Esophagus muscularis mucosa (tissue), 4 donors: ENCODE measurements around the gene AFAP1. TPM values are rescaled to one million over a fixed set of nuclear protein-coding genes. Genes with fewer than 3 reads are reported as not detected.

Experiments
- DNase-seq: peaks from one replicate; pipeline ENCODE4 v3.0.0-alpha.2; 2017; ENCODE audit errors: extremely low spot score
- H3K27ac ChIP-seq, 4 donors: fragments of 200-600 bp; sonication (generic); replicated peaks in 1 of 4; 1 replicate in 3 of 4; 2 replicates in 1 of 4; pipeline ENCODE4 v1.5.1; 2016 to 2019; ENCODE audit warnings: mild to moderate bottlenecking in 1 of 4
- H3K27me3 ChIP-seq, 4 donors: fragments of 200-600 bp; sonication (generic); one replicate each; pipeline versions ENCODE4 v1.5.1 to v1.6.0; 2016 to 2019
- H3K36me3 ChIP-seq, 4 donors: fragments of 200-600 bp; sonication (generic); one replicate each; pipeline ENCODE4 v1.5.1; 2016 to 2019
- H3K4me1 ChIP-seq, 4 donors: fragments of 200-600 bp; sonication (generic); one replicate each; pipeline ENCODE4 v1.5.1; 2016 to 2019
- H3K4me3 ChIP-seq, 4 donors: fragments of 200-600 bp; sonication (generic); 1 replicate in 2 of 4; 2 replicates in 2 of 4; pipeline ENCODE4 v1.5.1; 2016 to 2019; ENCODE audit warnings: mild to moderate bottlenecking in 4 of 4, moderate library complexity in 1 of 4
- H3K9me3 ChIP-seq, 4 donors: fragments of 200-600 bp; sonication (generic); 1 replicate in 3 of 4; 2 replicates in 1 of 4; pipeline ENCODE4 v1.5.1; 2016 to 2019
- CTCF ChIP-seq, 3 experiments: fragments of 200-600 bp in 2 of 3; fragments of 450-650 bp in 1 of 3; sonication (generic) in 2 of 3; IDR thresholded peaks; one replicate each; pipeline ENCODE4 v1.5.1; 2017 to 2019; ENCODE audit warnings: antibody characterized with exemption in 3 of 3, mild to moderate bottlenecking in 2 of 3, moderate library complexity in 1 of 3
- EP300 ChIP-seq: sonication (generic); formaldehyde crosslinking; IDR thresholded peaks from one replicate; pipeline ENCODE4 v1.6.1; 2017; ENCODE audit warnings: antibody characterized with exemption
- POLR2A ChIP-seq: fragments of 450-650 bp; IDR thresholded peaks from one replicate; pipeline ENCODE4 v1.6.1; 2017; ENCODE audit warnings: antibody characterized with exemption, moderate library complexity, mild to moderate bottlenecking, low read depth
- POLR2AphosphoS5 ChIP-seq, 2 donors: sonication (generic); formaldehyde crosslinking; IDR thresholded peaks; one replicate each; pipeline ENCODE4 v1.6.1; 2017; ENCODE audit warnings: antibody characterized with exemption in 2 of 2
- WGBS: methylation state at CpG from one replicate; pipeline ENCODE4 v1.1.5; 2018; 5-methylcytosine and 5-hydroxymethylcytosine counted together
- intact Hi-C: fragments of 100-400 bp; cut with DNase I; formaldehyde crosslinking; loops from one replicate; pipeline ENCODE4 v1.15.1; 2023
- total RNA-seq, 4 donors: library from RNA; depleted of rRNA; stranded (reverse); fragments of >200 nt; gene quantifications; one replicate each; pipeline versions ENCODE4 v1.1.0 to v1.2.1, GENCODE V29; 2016

Gene AFAP1
- total RNA-seq, 4 donors from 2014 or later: 37.8 to 71.3 (median 50.9) TPM

GRCh38 chr4:7781366-7781765 lies 158.3 kb downstream of the AFAP1 start:
- Histone ChIP-seq H3K36me3 (peaks cover 20 to 63% (median 31%) of the 10 kb centered on the region in 4 donors), H3K27me3 (no peaks in the 10 kb centered on the region), H3K27ac (peak overlapping the region in 2 of 4 donors; percentile 18 to 39), H3K4me3 (no peak overlapping the region), H3K9me3 (no peaks in the 10 kb centered on the region), H3K4me1 (peaks cover 23 to 60% (median 54%) of the 10 kb centered on the region in 4 donors)
- DNase-seq: no peak
- intact Hi-C loops: no loop called here
- TF ChIP-seq EP300: no peak
- WGBS: 69% methylated on average over 13 of the region's 13 CpGs

- H3K27ac ChIP-seq: peak overlapping the region in 2 of 4 donors; percentile 18 to 83
- no peaks in the 10 kb centered on the region for H3K27me3 ChIP-seq
- intact Hi-C loops: no loop called here
- no peak for TF ChIP-seq POLR2A
- WGBS: 77% methylated on average over 5 of the region's 5 CpGs
- peaks cover 20 to 63% (median 29%) of the 10 kb centered on the region in 4 donors for H3K36me3 ChIP-seq
- H3K4me3 ChIP-seq: no peak overlapping the region
- no peak for DNase-seq
- no peaks in the 10 kb centered on the region for H3K9me3 ChIP-seq
- H3K4me1 ChIP-seq: peaks cover 23 to 60% (median 54%) of the 10 kb centered on the region in 4 donors
Measured at GRCh38 chr4:7780751-7781348, 158.8 kb downstream of the AFAP1 start.

GRCh38 chr4:7779432-7779768 lies 160.3 kb downstream of the AFAP1 start:
- 42% methylated on average over 5 of the region's 5 CpGs for WGBS
- TF ChIP-seq POLR2A (no peak), EP300 (no peak), POLR2AphosphoS5 (IDR thresholded peaks at IDR 0.05) (peak in 1 of 2 donors; percentile 4)
- DNase-seq: no peak
- intact Hi-C loops: no loop called here
- H3K4me3 ChIP-seq: peak overlapping the region; percentile 7 to 54 (median 39)
- peaks cover 23 to 59% (median 54%) of the 10 kb centered on the region in 4 donors for H3K4me1 ChIP-seq
- H3K9me3 ChIP-seq: no peaks in the 10 kb centered on the region
- peaks cover 22 to 61% (median 23%) of the 10 kb centered on the region in 4 donors for H3K36me3 ChIP-seq
- H3K27ac ChIP-seq: peak overlapping the region; percentile 9 to 83 (median 78)
- no peaks in the 10 kb centered on the region for H3K27me3 ChIP-seq

- intact Hi-C loops: no loop called here
- peak overlapping the region; percentile 7 to 54 (median 39) for H3K4me3 ChIP-seq
- TF ChIP-seq POLR2A (no peak), EP300 (no peak), POLR2AphosphoS5 (IDR thresholded peaks at IDR 0.05) (no peak), CTCF (IDR thresholded peaks at IDR 0.05) (no peak)
- H3K36me3 ChIP-seq: peaks cover 22 to 61% (median 27%) of the 10 kb centered on the region in 4 donors
- no peaks in the 10 kb centered on the region for H3K9me3 ChIP-seq
- H3K27ac ChIP-seq: peak overlapping the region; percentile 9 to 83 (median 78)
- DNase-seq: no peak
- H3K27me3 ChIP-seq: no peaks in the 10 kb centered on the region
- peaks cover 23 to 59% (median 52%) of the 10 kb centered on the region in 4 donors for H3K4me1 ChIP-seq
- 44% methylated on average over 21 of the region's 24 CpGs for WGBS
Measured at GRCh38 chr4:7778510-7779431, 160.9 kb downstream of the AFAP1 start.

- peak overlapping the region in 3 of 4 donors; percentile 75 to 83 (median 81) for H3K27ac ChIP-seq
- intact Hi-C loops: no loop called here
- H3K4me3 ChIP-seq: peak overlapping the region in 2 of 4 donors; percentile 35 to 54
- 86% methylated on average over 10 of the region's 10 CpGs for WGBS
- no peaks in the 10 kb centered on the region for H3K9me3 ChIP-seq
- peaks cover 23 to 60% (median 52%) of the 10 kb centered on the region in 4 donors for H3K4me1 ChIP-seq
- TF ChIP-seq EP300: no peak
- no peak for TF ChIP-seq POLR2AphosphoS5 (IDR thresholded peaks at IDR 0.05)
- TF ChIP-seq POLR2A: no peak
- no peak for TF ChIP-seq CTCF (IDR thresholded peaks at IDR 0.05)
- H3K36me3 ChIP-seq: peaks cover 22 to 65% (median 35%) of the 10 kb centered on the region in 4 donors
- DNase-seq: no peak
- H3K27me3 ChIP-seq: no peaks in the 10 kb centered on the region
Measured at GRCh38 chr4:7777871-7778509, 161.7 kb downstream of the AFAP1 start.
